ENCODE data around the gene ICA1. TPM values are rescaled to one million over a fixed set of nuclear protein-coding genes. Genes with fewer than 3 reads are reported as not detected.

The ICA1 gene
- total and polyA plus RNA-seq, 2 experiments from 2014 or later = 45.2 to 83.7 TPM

- H4K20me1 ChIP-seq (replicated peaks; ENCODE audit: insufficient read depth) = no peaks in the 10 kb centered on the region
- H3K27ac ChIP-seq (ENCODE audit: low read depth) = no peak overlapping the region
- no peak for ATAC-seq
- no peaks in the 10 kb centered on the region for H3K79me2 ChIP-seq (replicated peaks; ENCODE audit: insufficient read depth)
- no peaks in the 10 kb centered on the region for H3K36me3 ChIP-seq (ENCODE audit: insufficient read depth)
- no peak for TF ChIP-seq ZNF331 (CRISPR knock-in tag; IDR thresholded peaks at IDR 0.05; ENCODE audit: low read depth)
- no peak for TF ChIP-seq CTCF (conservative IDR thresholded peaks at IDR 0.05; ENCODE audit: low read depth in 2 of 2)
- TF ChIP-seq EZH2phosphoT487 (IDR thresholded peaks at IDR 0.05; ENCODE audit: unreplicated experiment) = no peak
- no peak for TF ChIP-seq POLR2AphosphoS5 (IDR thresholded peaks at IDR 0.05; ENCODE audit: low read depth)
- TF ChIP-seq STAT1 (IDR thresholded peaks at IDR 0.05; ENCODE audit: unreplicated experiment) = no peak
- no peak for TF ChIP-seq EZH2 (IDR thresholded peaks at IDR 0.05; ENCODE audit: low read depth, unreplicated experiment)
- no peak for TF ChIP-seq JUNB (IDR thresholded peaks at IDR 0.05; ENCODE audit: unreplicated experiment)
- TF ChIP-seq, protein P1, sequence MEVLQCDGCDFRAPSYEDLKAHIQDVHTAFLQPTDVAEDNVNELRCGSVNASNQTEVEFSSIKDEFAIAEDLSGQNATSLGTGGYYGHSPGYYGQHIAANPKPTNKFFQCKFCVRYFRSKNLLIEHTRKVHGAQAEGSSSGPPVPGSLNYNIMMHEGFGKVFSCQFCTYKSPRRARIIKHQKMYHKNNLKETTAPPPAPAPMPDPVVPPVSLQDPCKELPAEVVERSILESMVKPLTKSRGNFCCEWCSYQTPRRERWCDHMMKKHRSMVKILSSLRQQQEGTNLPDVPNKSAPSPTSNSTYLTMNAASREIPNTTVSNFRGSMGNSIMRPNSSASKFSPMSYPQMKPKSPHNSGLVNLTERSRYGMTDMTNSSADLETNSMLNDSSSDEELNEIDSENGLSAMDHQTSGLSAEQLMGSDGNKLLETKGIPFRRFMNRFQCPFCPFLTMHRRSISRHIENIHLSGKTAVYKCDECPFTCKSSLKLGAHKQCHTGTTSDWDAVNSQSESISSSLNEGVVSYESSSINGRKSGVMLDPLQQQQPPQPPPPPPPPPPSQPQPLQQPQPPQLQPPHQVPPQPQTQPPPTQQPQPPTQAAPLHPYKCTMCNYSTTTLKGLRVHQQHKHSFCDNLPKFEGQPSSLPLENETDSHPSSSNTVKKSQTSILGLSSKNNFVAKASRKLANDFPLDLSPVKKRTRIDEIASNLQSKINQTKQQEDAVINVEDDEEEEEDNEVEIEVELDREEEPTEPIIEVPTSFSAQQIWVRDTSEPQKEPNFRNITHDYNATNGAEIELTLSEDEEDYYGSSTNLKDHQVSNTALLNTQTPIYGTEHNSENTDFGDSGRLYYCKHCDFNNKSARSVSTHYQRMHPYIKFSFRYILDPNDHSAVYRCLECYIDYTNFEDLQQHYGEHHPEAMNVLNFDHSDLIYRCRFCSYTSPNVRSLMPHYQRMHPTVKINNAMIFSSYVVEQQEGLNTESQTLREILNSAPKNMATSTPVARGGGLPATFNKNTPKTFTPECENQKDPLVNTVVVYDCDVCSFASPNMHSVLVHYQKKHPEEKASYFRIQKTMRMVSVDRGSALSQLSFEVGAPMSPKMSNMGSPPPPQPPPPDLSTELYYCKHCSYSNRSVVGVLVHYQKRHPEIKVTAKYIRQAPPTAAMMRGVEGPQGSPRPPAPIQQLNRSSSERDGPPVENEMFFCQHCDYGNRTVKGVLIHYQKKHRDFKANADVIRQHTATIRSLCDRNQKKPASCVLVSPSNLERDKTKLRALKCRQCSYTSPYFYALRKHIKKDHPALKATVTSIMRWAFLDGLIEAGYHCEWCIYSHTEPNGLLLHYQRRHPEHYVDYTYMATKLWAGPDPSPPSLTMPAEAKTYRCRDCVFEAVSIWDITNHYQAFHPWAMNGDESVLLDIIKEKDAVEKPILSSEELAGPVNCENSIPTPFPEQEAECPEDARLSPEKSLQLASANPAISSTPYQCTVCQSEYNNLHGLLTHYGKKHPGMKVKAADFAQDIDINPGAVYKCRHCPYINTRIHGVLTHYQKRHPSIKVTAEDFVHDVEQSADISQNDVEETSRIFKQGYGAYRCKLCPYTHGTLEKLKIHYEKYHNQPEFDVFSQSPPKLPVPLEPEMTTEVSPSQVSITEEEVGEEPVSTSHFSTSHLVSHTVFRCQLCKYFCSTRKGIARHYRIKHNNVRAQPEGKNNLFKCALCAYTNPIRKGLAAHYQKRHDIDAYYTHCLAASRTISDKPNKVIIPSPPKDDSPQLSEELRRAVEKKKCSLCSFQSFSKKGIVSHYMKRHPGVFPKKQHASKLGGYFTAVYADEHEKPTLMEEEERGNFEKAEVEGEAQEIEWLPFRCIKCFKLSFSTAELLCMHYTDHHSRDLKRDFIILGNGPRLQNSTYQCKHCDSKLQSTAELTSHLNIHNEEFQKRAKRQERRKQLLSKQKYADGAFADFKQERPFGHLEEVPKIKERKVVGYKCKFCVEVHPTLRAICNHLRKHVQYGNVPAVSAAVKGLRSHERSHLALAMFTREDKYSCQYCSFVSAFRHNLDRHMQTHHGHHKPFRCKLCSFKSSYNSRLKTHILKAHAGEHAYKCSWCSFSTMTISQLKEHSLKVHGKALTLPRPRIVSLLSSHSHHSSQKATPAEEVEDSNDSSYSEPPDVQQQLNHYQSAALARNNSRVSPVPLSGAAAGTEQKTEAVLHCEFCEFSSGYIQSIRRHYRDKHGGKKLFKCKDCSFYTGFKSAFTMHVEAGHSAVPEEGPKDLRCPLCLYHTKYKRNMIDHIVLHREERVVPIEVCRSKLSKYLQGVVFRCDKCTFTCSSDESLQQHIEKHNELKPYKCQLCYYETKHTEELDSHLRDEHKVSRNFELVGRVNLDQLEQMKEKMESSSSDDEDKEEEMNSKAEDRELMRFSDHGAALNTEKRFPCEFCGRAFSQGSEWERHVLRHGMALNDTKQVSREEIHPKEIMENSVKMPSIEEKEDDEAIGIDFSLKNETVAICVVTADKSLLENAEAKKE (CRISPR knock-in tag; IDR thresholded peaks at IDR 0.05) = no peak
- TF ChIP-seq NANOG (IDR thresholded peaks at IDR 0.05; ENCODE audit: borderline replicate concordance) = no peak
- TF ChIP-seq ZNF114 (CRISPR knock-in tag; IDR thresholded peaks at IDR 0.05) = no peak
- TF ChIP-seq ETS1 (IDR thresholded peaks at IDR 0.05) = no peak
- no peak for TF ChIP-seq REST (IDR thresholded peaks at IDR 0.05; ENCODE audit: unreplicated experiment)
- no peak for TF ChIP-seq CREB1 (CRISPR knock-in tag; IDR thresholded peaks at IDR 0.05; ENCODE audit: low read depth)
- no peak overlapping the region for H2AFZ ChIP-seq
- Mint-ChIP-seq H3K27ac (no peak overlapping the region), H3K4me3 (no peak overlapping the region), H3K4me1 (no peaks in the 10 kb centered on the region), H3K27me3 (ENCODE audit: insufficient read depth, low read depth, poor library complexity) (peaks cover 2% of the 10 kb centered on the region), H3K9me3 (no peaks in the 10 kb centered on the region), H3K36me3 (ENCODE audit: low read depth) (no peaks in the 10 kb centered on the region; the same call in 2 of the 3 replicates)
- no peaks in the 10 kb centered on the region for H3K4me1 ChIP-seq (ENCODE audit: insufficient read depth)
- H3K9me2 ChIP-seq (ENCODE audit: insufficient read depth) = no peaks in the 10 kb centered on the region
- no peaks in the 10 kb centered on the region for H3F3A ChIP-seq (replicated peaks; ENCODE audit: low read depth)
- DNase-seq (ENCODE audit: low spot score) = no peak
- H3K4me3 ChIP-seq = no peak overlapping the region
- H3K4me2 ChIP-seq = no peak overlapping the region
- H3K27me3 ChIP-seq (ENCODE audit: insufficient read depth) = no peaks in the 10 kb centered on the region
Measured at GRCh38 chr7:8197994-8198698, 63.8 kb downstream of the ICA1 start.
